Esophagus squamous epithelium (tissue), 5 donors: ENCODE results near the gene KRTAP19-8. TPM values are rescaled to one million over a fixed set of nuclear protein-coding genes. Genes with fewer than 3 reads are reported as not detected.

Source experiments
- DNase-seq: peaks from one replicate; lab custom pipeline; 2025; lab: John Stamatoyannopoulos, UW
- H3K27ac ChIP-seq, 4 donors: fragments of 200-600 bp; sonication (generic); one replicate each; pipeline ENCODE4 v1.5.1; 2016 to 2019; ENCODE audit warnings: mild to moderate bottlenecking in 1 of 4
- H3K27me3 ChIP-seq, 4 donors: fragments of 200-600 bp; sonication (generic); 1 replicate in 3 of 4; 2 replicates in 1 of 4; pipeline versions ENCODE4 v1.5.1 to v1.6.0; 2017 to 2021; ENCODE audit warnings: antibody characterized with exemption in 1 of 4
- H3K36me3 ChIP-seq, 3 donors: fragments of 200-600 bp; sonication (generic); one replicate each; pipeline ENCODE4 v1.5.1; 2016 to 2019
- H3K4me1 ChIP-seq, 3 donors: fragments of 200-600 bp; sonication (generic); one replicate each; pipeline ENCODE4 v1.5.1; 2017 to 2019
- H3K4me3 ChIP-seq, 4 donors: fragments of 200-600 bp; sonication (generic); 1 replicate in 3 of 4; 2 replicates in 1 of 4; pipeline ENCODE4 v1.5.1; 2016 to 2019; ENCODE audit warnings: mild to moderate bottlenecking in 2 of 4, moderate library complexity in 1 of 4
- H3K9me3 ChIP-seq, 3 donors: fragments of 200-600 bp; sonication (generic); one replicate each; pipeline ENCODE4 v1.5.1; 2016 to 2019
- CTCF ChIP-seq, 6 experiments: fragments of 450-650 bp in 4 of 6; fragments of 200-600 bp in 2 of 6; sonication (generic) in 2 of 6; IDR thresholded peaks; one replicate each; pipeline ENCODE4 v1.5.1; 2016 to 2019; ENCODE audit warnings: antibody characterized with exemption in 6 of 6, mild to moderate bottlenecking in 4 of 6, moderate library complexity in 4 of 6
- POLR2A ChIP-seq, 4 donors: fragments of 450-650 bp; IDR thresholded peaks; one replicate each; pipeline ENCODE4 v1.6.1; 2017; ENCODE audit warnings: antibody characterized with exemption in 4 of 4, mild to moderate bottlenecking in 4 of 4, moderate library complexity in 3 of 4
- WGBS, 2 donors: methylation state at CpG; one replicate each; pipeline ENCODE4 v1.1.5; 2018; 5-methylcytosine and 5-hydroxymethylcytosine counted together
- intact Hi-C: fragments of 100-400 bp; cut with DNase I; formaldehyde crosslinking; loops from one replicate; pipeline ENCODE4 v1.15.0; 2022
- total RNA-seq, 4 donors: library from RNA; depleted of rRNA; stranded (reverse); fragments of >200 nt; gene quantifications; one replicate each; pipeline ENCODE4 v1.1.0, GENCODE V29; 2016
- donor health status: DM: yes; HTN: yes; CAD: no.

Gene KRTAP19-8
- total RNA-seq, 4 donors from 2014 or later: not detected

DNA sequence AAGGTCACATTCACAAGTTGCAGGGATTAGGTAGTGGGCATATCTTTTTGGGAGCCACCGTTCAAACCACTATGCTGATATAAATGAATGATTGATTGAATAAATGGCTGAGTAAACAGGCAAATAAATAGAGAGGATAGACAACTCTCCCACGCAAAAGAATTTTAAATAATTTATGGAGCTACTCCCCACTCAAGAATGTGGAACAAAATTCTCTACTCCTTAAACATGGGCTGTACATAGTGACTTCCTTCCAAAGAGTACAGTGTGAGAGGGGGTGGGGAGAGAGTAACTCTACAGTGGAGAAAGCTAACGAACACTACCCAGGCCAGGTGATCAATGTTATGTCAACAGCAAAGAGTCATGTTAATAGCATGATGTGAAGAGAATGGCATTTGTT is 40.7 kb downstream of the KRTAP19-8 start:
- Histone ChIP-seq H3K4me3 (no peak overlapping the region), H3K9me3 (no peaks in the 10 kb centered on the region), H3K27ac (no peak overlapping the region), H3K4me1 (no peaks in the 10 kb centered on the region), H3K36me3 (no peaks in the 10 kb centered on the region), H3K27me3 (no peaks in the 10 kb centered on the region)
- 34 to 35% methylated on average over 3 of the region's 3 CpGs for WGBS, 2 donors
- TF ChIP-seq POLR2A (IDR thresholded peaks at IDR 0.05) (no peak), CTCF (IDR thresholded peaks at IDR 0.05) (no peak)
- no peak for DNase-seq
- intact Hi-C loops: no loop called here

DNA sequence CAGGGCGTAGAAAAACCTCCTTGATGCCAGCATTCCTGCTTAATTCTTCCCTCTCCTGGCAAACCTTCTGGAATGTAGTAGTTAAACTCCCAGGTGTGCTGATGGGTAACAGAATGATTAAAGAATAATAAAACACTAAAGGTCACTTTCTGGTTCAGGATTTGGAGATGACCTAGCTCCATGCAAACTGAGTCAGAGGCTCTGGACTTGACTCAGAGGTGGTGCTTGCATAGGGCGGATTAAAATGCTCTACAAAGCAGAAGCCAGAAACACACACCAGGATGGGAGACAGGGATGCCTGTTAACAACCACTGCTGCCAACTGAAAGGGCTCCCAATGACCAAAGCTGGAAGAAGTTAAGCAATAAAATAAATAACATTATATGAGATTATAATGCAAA is 41.5 kb downstream of the KRTAP19-8 start:
- intact Hi-C loops: no loop called here
- TF ChIP-seq CTCF (IDR thresholded peaks at IDR 0.05): no peak
- no peak for TF ChIP-seq POLR2A (IDR thresholded peaks at IDR 0.05)

DNA sequence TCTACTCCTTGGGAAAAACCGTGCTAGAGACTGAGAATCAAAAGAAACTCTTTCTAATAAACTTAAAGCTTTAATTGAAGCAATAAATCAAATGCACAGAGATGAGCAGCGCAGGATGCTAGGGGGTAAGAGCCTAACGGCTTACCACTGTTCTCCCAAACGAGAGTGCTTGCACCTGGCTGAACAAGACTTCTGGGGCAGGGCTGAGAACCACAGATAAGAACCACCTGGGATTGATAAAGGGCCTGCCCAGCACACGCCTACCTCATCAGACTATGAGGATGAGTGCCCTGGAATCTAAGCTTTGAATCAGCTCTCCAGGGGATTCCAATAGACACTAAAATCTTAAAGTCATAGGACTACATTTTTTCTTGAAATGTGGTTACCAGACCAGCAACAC is 43.3 kb downstream of the KRTAP19-8 start:
- TF ChIP-seq POLR2A (IDR thresholded peaks at IDR 0.05): no peak
- no peak for TF ChIP-seq CTCF (IDR thresholded peaks at IDR 0.05)
- intact Hi-C loops: no loop called here
- Histone ChIP-seq H3K9me3 (no peaks in the 10 kb centered on the region), H3K27ac (no peak overlapping the region), H3K4me1 (no peaks in the 10 kb centered on the region), H3K27me3 (no peaks in the 10 kb centered on the region), H3K4me3 (no peak overlapping the region), H3K36me3 (no peaks in the 10 kb centered on the region)
- WGBS, 2 donors: 65 to 67% methylated on average over 5 of the region's 5 CpGs
- DNase-seq: no peak

More for the DNA sequence above, 41.5 kb downstream of the KRTAP19-8 start:
- no peaks in the 10 kb centered on the region for H3K27me3 ChIP-seq
- no peak overlapping the region for H3K27ac ChIP-seq
- 42 to 49% methylated on average over 2 of the region's 2 CpGs for WGBS, 2 donors
- H3K4me1 ChIP-seq: no peaks in the 10 kb centered on the region
- no peak for DNase-seq
- no peak overlapping the region for H3K4me3 ChIP-seq
- H3K9me3 ChIP-seq: no peaks in the 10 kb centered on the region
- no peaks in the 10 kb centered on the region for H3K36me3 ChIP-seq

- Histone ChIP-seq H3K9me3 (no peaks in the 10 kb centered on the region), H3K36me3 (no peaks in the 10 kb centered on the region), H3K4me1 (no peaks in the 10 kb centered on the region), H3K27me3 (no peaks in the 10 kb centered on the region), H3K27ac (no peak overlapping the region), H3K4me3 (no peak overlapping the region)
- no peak for DNase-seq
- TF ChIP-seq CTCF (IDR thresholded peaks at IDR 0.05): no peak
- TF ChIP-seq POLR2A (IDR thresholded peaks at IDR 0.05): no peak
- intact Hi-C loops: no loop called here
- 57 to 79% methylated on average over 3 to 4 of the region's 5 CpGs for WGBS, 2 donors
Observed at GRCh38 chr21:30990514-30991262, 47.6 kb downstream of the KRTAP19-8 start.

DNA sequence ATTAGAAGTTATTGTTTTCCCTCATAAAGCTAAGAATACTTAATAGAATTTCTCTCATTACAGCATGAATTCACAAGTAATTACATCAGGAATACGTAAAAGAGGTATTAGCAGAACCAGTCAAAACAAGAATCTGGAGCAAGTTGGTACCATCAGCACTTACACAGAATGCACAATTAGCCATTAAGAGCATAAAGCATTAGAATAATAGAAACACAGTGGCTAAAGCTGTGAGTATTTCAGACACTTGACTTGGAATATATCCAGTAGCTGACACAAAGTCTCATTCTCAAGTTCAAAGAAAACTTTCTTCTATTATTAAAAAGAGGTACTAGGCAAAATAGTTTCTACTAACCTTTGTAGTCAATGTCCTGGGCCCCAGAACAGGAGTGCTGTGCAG is 49.6 kb downstream of the KRTAP19-8 start:
- Histone ChIP-seq H3K27me3 (no peaks in the 10 kb centered on the region), H3K4me1 (no peaks in the 10 kb centered on the region), H3K36me3 (no peaks in the 10 kb centered on the region), H3K27ac (no peak overlapping the region), H3K4me3 (no peak overlapping the region), H3K9me3 (no peaks in the 10 kb centered on the region)
- no peak for TF ChIP-seq POLR2A (IDR thresholded peaks at IDR 0.05)
- no peak for TF ChIP-seq CTCF (IDR thresholded peaks at IDR 0.05)
- intact Hi-C loops: no loop called here
- no peak for DNase-seq
- WGBS, 2 donors: 42 to 58% methylated on average over 1 of the region's 1 CpG

Other genes with a start within 250 kb of the KRTAP19-8 start
- not detected for gene KRTAP8-1, start 225.2 kb downstream of the KRTAP19-8 start, total RNA-seq
- not detected for gene KRTAP7-1, start 208.7 kb downstream of the KRTAP19-8 start, total RNA-seq
- not detected for gene KRTAP11-1, start 156.9 kb downstream of the KRTAP19-8 start, total RNA-seq